ENCODE measurements around the gene MTCL3.

Gene MTCL3

GRCh38 chr6:127515794-127516661, 3.1 kb downstream of the MTCL3 start:
- H3K4me1 Mint-ChIP-seq, result peaks cover 56% of the 10 kb centered on the region
- H3K27me3 Mint-ChIP-seq (ENCODE audit: low read depth), result peaks cover 6% of the 10 kb centered on the region
- H3K36me3 Mint-ChIP-seq (ENCODE audit: low read depth), result peaks cover 12% of the 10 kb centered on the region
- no peaks in the 10 kb centered on the region for H3K9me3 Mint-ChIP-seq
- TF ChIP-seq CTCF (conservative IDR thresholded peaks at IDR 0.05), result no peak
- H3K4me3 Mint-ChIP-seq, result peak overlapping the region; percentile 87
- peak overlapping the region; percentile 37 for H3K27ac Mint-ChIP-seq (ENCODE audit: unreplicated experiment)
- peak; percentile 52 for DNase-seq (ENCODE audit: low read depth, low spot score)

DNA sequence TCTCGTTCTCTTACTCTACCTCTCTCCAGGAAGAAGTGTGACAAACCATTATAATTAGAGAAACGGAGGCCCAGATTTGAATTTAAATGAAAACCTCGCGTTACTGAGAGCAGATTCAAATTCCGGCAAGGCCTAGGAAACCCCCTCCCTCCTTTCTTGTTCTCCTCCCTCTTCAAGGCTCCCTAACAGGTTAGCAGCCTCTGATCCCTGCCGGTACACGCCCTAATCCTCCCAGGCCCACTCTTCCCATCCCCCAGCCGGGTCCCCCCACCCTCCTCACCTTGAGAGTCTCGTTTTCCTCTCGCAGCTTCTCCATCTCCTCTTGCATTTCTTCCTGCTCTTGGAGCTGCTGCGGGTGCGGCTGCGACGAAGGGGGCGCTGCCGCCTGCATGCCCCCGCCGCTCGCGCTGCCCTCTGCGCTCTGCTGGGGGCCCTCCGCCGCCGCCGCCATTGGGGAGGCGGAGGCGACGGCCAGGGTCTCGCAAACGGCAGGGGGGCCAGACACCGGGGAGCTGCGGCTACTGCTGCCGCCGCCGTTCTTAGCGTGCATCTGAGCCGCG, 3.8 kb downstream of the MTCL3 start:
- H3K4me3 Mint-ChIP-seq, result peak overlapping the region; percentile 87
- no peaks in the 10 kb centered on the region for H3K9me3 Mint-ChIP-seq
- no peak overlapping the region for H3K27ac Mint-ChIP-seq (ENCODE audit: unreplicated experiment)
- peak; percentile 35 for TF ChIP-seq CTCF (conservative IDR thresholded peaks at IDR 0.05)
- H3K27me3 Mint-ChIP-seq (ENCODE audit: low read depth), result peaks cover 6% of the 10 kb centered on the region
- DNase-seq (ENCODE audit: low read depth, low spot score), result peak; percentile 2
- peaks cover 60% of the 10 kb centered on the region for H3K4me1 Mint-ChIP-seq
- H3K36me3 Mint-ChIP-seq (ENCODE audit: low read depth), result peaks cover 19% of the 10 kb centered on the region

GRCh38 chr6:127514773-127515227, 4.3 kb downstream of the MTCL3 start:
- Mint-ChIP-seq H3K36me3 (ENCODE audit: low read depth) (peaks cover 23% of the 10 kb centered on the region), H3K27me3 (ENCODE audit: low read depth) (peaks cover 6% of the 10 kb centered on the region), H3K9me3 (no peaks in the 10 kb centered on the region), H3K4me3 (peak overlapping the region; percentile 87), H3K27ac (ENCODE audit: unreplicated experiment) (no peak overlapping the region), H3K4me1 (peaks cover 57% of the 10 kb centered on the region)
- DNase-seq (ENCODE audit: low read depth, low spot score), result peak; percentile 30
- no peak for TF ChIP-seq CTCF (conservative IDR thresholded peaks at IDR 0.05)

GRCh38 chr6:127514179-127514772, 4.9 kb downstream of the MTCL3 start:
- Mint-ChIP-seq H3K4me1 (peaks cover 51% of the 10 kb centered on the region), H3K4me3 (peak overlapping the region; percentile 87), H3K9me3 (no peaks in the 10 kb centered on the region), H3K27ac (ENCODE audit: unreplicated experiment) (no peak overlapping the region), H3K27me3 (ENCODE audit: low read depth) (peaks cover 6% of the 10 kb centered on the region), H3K36me3 (ENCODE audit: low read depth) (peaks cover 28% of the 10 kb centered on the region)
- no peak for DNase-seq (ENCODE audit: low read depth, low spot score)
- no peak for TF ChIP-seq CTCF (conservative IDR thresholded peaks at IDR 0.05)

DNA sequence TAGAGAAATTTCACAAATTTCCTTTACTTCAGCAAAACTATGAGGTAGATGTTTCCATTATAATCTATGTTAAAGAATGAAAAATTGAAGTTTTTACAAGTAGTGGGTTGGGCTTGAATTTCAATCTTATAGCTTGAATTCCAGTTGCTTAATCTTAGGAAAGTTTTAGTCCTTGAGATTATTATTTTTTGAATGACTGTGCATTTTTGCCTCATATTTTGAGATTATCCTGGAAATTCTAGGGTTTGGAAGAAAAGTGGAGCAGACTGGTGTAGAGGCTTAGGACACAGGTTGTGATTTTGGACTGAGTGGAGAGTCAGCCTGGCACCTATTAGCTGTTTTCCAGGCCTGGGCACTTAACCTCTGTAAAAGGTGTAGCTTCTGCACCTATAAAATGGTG, 5.7 kb downstream of the MTCL3 start:
- Mint-ChIP-seq H3K4me3 (peak overlapping the region; percentile 60), H3K27me3 (ENCODE audit: low read depth) (peaks cover 2% of the 10 kb centered on the region)
- DNase-seq (ENCODE audit: low read depth, low spot score), result no peak

More for the DNA sequence above, 5.7 kb downstream of the MTCL3 start:
- Mint-ChIP-seq H3K9me3 (no peaks in the 10 kb centered on the region), H3K27ac (ENCODE audit: unreplicated experiment) (no peak overlapping the region), H3K4me1 (peaks cover 50% of the 10 kb centered on the region), H3K36me3 (ENCODE audit: low read depth) (peaks cover 37% of the 10 kb centered on the region)
- TF ChIP-seq CTCF (conservative IDR thresholded peaks at IDR 0.05), result no peak
